Osteoblast (primary cell): ENCODE results near the gene CIDEA. TPM values are rescaled to one million over a fixed set of nuclear protein-coding genes. Genes with fewer than 3 reads are reported as not detected.

Experiments used
- DNase-seq: peaks from one replicate; pipeline ENCODE4 v3.0.0; 2011; ENCODE audit warnings: low spot score, mixed read lengths; ENCODE audit not compliant: insufficient read length; ENCODE audit errors: missing footprints
- H2AFZ ChIP-seq: 2 replicates; pipeline ENCODE4 v1.6.0; 2011; ENCODE audit warnings: mild to moderate bottlenecking, low read length
- H3K27ac ChIP-seq: 2 replicates; pipeline ENCODE4 v1.5.1; 2011; ENCODE audit warnings: mild to moderate bottlenecking, low read depth, low read length, moderate library complexity
- H3K27me3 ChIP-seq: 2 replicates; pipeline ENCODE4 v1.6.0; 2012; ENCODE audit warnings: mild to moderate bottlenecking, control low read depth, inconsistent platforms, low read length, moderate library complexity; ENCODE audit not compliant: insufficient read depth
- H3K36me3 ChIP-seq: 2 replicates; pipeline ENCODE4 v1.5.1; 2011; ENCODE audit warnings: mild to moderate bottlenecking, low read length, control low read depth, moderate library complexity; ENCODE audit not compliant: insufficient read depth
- H3K4me1 ChIP-seq: 2 replicates; pipeline ENCODE4 v1.5.1; 2011; ENCODE audit warnings: mild to moderate bottlenecking, low read length, control low read depth, moderate library complexity; ENCODE audit not compliant: insufficient read depth
- H3K4me2 ChIP-seq: 2 replicates; pipeline ENCODE4 v1.6.0; 2011; ENCODE audit warnings: mild to moderate bottlenecking, low read length; ENCODE audit not compliant: insufficient read depth
- H3K4me3 ChIP-seq: fragments of 200-600 bp; sonication (generic); 3 replicates; pipeline ENCODE4 v1.5.1; 2012; ENCODE audit warnings: mild to moderate bottlenecking, low read length, inconsistent platforms; ENCODE audit not compliant: insufficient read depth
- H3K79me2 ChIP-seq: 2 replicates; pipeline ENCODE4 v1.6.0; 2012; ENCODE audit warnings: mild to moderate bottlenecking, low read length, control low read depth, inconsistent platforms; ENCODE audit not compliant: insufficient read depth
- H3K9me3 ChIP-seq: 2 replicates; pipeline ENCODE4 v1.5.1; 2011; ENCODE audit warnings: low read depth, low read length, control low read depth
- H4K20me1 ChIP-seq: 2 replicates; pipeline ENCODE4 v1.6.0; 2012; ENCODE audit warnings: mild to moderate bottlenecking, low read length, control low read depth; ENCODE audit not compliant: insufficient read depth
- total RNA-seq: library from RNA; depleted of rRNA; stranded (reverse); fragments of >200 nt; gene quantifications from 2 replicates; pipeline ENCODE4 v1.2.3, GENCODE V29; 2012
- TF ChIP-seq, protein P1 (sequence below): IDR thresholded peaks from 2 replicates; pipeline ENCODE4 v1.5.1; 2011; ENCODE audit warnings: mild to moderate bottlenecking, low read depth, low read length, moderate library complexity; ENCODE audit errors: extremely low read depth

Gene CIDEA
- total RNA-seq, 1 donor, result not detected

DNA sequence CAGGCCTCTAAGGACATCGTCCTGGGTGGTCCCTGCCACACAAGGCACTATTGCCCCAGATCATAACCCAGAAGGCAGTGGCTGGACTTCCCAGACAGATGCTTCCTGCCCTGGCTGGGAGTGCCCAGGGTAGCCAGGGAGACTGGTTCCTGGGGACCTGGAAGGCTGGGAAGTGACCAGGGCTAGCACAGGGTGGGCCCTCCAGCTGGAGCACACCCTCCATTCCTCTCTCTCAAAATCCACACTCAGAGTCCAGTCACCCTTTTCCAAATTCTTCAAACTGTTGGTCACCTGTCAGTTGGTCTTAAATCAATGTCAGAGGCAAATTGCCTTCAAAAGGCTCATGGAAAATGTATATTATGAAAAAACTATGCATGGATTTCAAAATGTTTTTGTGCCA lies 42.3 kb downstream of the CIDEA start:
- Histone ChIP-seq H3K36me3 (no peaks in the 10 kb centered on the region), H3K27me3 (no peaks in the 10 kb centered on the region), H2AFZ (peak overlapping the region; percentile 47), H3K9me3 (no peaks in the 10 kb centered on the region), H4K20me1 (no peaks in the 10 kb centered on the region), H3K4me3 (no peak overlapping the region), H3K4me2 (no peak overlapping the region), H3K4me1 (peaks cover 15% of the 10 kb centered on the region), H3K27ac (peak overlapping the region; percentile 79), H3K79me2 (no peaks in the 10 kb centered on the region)
- TF ChIP-seq, protein P1, sequence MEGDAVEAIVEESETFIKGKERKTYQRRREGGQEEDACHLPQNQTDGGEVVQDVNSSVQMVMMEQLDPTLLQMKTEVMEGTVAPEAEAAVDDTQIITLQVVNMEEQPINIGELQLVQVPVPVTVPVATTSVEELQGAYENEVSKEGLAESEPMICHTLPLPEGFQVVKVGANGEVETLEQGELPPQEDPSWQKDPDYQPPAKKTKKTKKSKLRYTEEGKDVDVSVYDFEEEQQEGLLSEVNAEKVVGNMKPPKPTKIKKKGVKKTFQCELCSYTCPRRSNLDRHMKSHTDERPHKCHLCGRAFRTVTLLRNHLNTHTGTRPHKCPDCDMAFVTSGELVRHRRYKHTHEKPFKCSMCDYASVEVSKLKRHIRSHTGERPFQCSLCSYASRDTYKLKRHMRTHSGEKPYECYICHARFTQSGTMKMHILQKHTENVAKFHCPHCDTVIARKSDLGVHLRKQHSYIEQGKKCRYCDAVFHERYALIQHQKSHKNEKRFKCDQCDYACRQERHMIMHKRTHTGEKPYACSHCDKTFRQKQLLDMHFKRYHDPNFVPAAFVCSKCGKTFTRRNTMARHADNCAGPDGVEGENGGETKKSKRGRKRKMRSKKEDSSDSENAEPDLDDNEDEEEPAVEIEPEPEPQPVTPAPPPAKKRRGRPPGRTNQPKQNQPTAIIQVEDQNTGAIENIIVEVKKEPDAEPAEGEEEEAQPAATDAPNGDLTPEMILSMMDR, result no peak
- no peak for DNase-seq

DNA sequence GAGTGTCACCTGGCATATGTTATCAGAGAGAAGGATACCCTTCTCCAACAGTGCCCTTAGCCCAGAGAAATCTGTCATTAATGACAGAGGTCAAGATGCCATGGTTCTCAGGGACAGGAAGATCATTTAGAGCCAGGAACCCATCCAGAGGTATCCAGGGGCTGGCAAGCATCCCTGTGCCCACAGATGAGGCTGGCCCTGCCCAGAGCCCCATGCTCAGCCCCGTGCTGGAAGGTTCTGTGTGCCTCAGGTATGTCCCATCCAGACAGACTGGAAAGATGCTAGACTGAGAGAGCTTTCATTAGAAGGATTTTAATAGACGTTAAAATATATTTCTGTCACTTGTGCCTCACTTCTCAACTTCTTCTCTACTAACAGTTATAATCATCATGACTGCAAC lies 45.7 kb downstream of the CIDEA start:
- no peak overlapping the region for H3K4me3 ChIP-seq
- TF ChIP-seq, protein P1, result no peak
- no peak for DNase-seq
- no peaks in the 10 kb centered on the region for H3K27me3 ChIP-seq
- no peak overlapping the region for H2AFZ ChIP-seq
- H3K27ac ChIP-seq, result no peak overlapping the region
- H3K36me3 ChIP-seq, result no peaks in the 10 kb centered on the region
- no peak overlapping the region for H3K4me2 ChIP-seq
- H4K20me1 ChIP-seq, result no peaks in the 10 kb centered on the region
- H3K9me3 ChIP-seq, result no peaks in the 10 kb centered on the region
- no peaks in the 10 kb centered on the region for H3K79me2 ChIP-seq
- H3K4me1 ChIP-seq, result peaks cover 15% of the 10 kb centered on the region

DNA sequence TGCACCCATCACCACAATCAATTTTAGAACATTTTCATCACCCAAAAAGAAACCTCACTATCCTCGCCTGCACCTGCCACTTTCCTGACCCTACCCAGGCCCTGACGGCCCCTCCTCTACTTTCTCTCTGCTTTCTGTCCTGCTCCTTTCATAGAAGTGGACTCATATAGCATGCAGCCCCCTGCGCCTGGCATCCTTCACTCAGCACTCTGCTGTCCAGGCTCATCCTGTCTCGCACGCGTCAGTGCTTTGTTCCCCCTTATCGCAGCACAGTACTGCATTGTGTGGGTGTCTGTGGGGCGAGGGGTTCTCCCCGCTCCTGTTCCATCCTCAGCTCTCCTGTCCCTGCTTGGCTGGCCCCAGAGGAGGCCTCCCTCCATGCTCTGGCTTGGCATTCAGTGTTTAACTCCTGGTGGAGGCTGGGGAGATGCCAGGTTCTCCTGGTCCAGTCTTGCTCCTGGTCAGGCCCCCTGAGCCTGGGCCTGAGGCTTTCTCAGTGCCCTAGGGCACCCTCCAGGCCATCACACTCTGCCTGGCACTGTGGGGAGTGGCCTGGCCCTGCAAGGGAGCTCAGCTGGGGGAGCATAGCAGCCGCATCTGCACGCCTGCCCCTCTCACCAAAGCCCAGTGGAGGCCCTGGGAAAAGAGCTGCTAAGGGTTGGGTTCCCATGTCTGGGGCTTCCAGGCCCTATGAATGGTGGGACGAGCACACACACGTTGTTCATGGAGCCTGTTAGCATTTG lies 47.3 kb downstream of the CIDEA start:
- Histone ChIP-seq H3K9me3 (no peaks in the 10 kb centered on the region), H3K4me1 (peaks cover 7% of the 10 kb centered on the region), H4K20me1 (peaks cover 2% of the 10 kb centered on the region), H3K27ac (no peak overlapping the region), H3K4me2 (no peak overlapping the region), H3K36me3 (no peaks in the 10 kb centered on the region), H3K79me2 (peaks cover 9% of the 10 kb centered on the region), H2AFZ (no peak overlapping the region), H3K27me3 (no peaks in the 10 kb centered on the region), H3K4me3 (no peak overlapping the region)
- DNase-seq, result no peak
- TF ChIP-seq, protein P1, result no peak

DNA sequence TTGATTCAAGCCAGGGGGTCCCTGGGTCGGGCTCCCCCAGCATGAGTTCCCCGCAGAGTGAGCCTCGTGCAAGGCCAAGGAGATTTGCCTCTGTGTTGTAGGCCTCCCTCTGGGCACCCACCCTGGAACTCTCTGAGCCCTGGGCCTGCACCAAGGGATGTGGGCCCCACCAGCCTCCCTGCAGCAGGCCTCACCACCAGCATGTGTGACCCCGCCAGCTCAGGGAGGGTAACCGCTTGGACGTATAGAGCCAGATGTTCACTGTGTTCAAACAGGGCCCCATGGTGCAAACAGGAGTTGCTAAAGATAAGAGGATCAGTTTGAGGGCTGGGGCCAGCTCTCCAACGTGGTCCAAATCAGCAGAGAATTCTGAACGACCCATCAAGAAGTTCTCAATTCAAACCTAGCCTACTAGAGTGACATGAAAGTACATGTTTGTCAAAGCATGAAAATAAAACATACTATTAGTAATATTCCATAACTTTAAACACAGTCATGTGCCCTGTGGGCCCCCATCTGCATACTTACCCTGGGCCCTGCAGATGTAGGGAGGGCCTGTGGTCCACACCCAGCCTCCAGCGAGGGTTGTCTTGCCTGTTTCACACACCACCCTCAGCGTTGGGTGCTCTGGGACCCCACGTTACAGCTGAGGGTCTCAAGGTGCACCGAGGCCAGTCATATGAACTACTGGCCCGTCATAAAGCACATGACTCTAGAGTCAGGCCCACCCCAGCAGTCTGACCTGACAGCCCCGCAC lies 48.4 kb downstream of the CIDEA start:
- H3K27me3 ChIP-seq, result no peaks in the 10 kb centered on the region
- H3K36me3 ChIP-seq, result no peaks in the 10 kb centered on the region
- peaks cover 5% of the 10 kb centered on the region for H4K20me1 ChIP-seq
- no peak overlapping the region for H3K4me2 ChIP-seq
- H3K9me3 ChIP-seq, result no peaks in the 10 kb centered on the region
- peaks cover 6% of the 10 kb centered on the region for H3K4me1 ChIP-seq
- no peak overlapping the region for H3K4me3 ChIP-seq
- no peak for DNase-seq
- H2AFZ ChIP-seq, result no peak overlapping the region
- H3K79me2 ChIP-seq, result peaks cover 17% of the 10 kb centered on the region
- H3K27ac ChIP-seq, result no peak overlapping the region
- TF ChIP-seq, protein P1, result no peak
